PC-3 (cell line): ENCODE results near the gene CBL.

Experiments used
- CTCF ChIP-seq: fragments of 300-600 bp; sonication (generic); conservative IDR thresholded peaks from 2 replicates; pipeline ENCODE4 v1.5.1; 2017; ENCODE audit warnings: antibody characterized with exemption, low read depth, mild to moderate bottlenecking, low read length
- EZH2 ChIP-seq: fragments of 300-600 bp; sonication (generic); IDR thresholded peaks from one replicate; pipeline ENCODE4 v1.6.1; 2017; ENCODE audit warnings: antibody characterized with exemption, mild to moderate bottlenecking, low read length; ENCODE audit not compliant: unreplicated experiment
- EZH2phosphoT487 ChIP-seq: fragments of 300-600 bp; sonication (generic); IDR thresholded peaks from 2 replicates; pipeline ENCODE4 v1.6.1; 2018; ENCODE audit warnings: mild to moderate bottlenecking, antibody characterized with exemption, low read length, borderline replicate concordance

GRCh38 chr11:119258983-119259382 is 52.8 kb downstream of the CBL start:
- TF ChIP-seq EZH2: no peak
- TF ChIP-seq CTCF: no peak
- TF ChIP-seq EZH2phosphoT487: no peak
